Stromal cell of bone marrow (primary cell): Measurements from ENCODE around the gene MRC2.
A peak's percentile ranks its signal among the peaks of the same experiment; 100 is the strongest.

Experiments used
- DNase-seq: peaks from one replicate; pipeline ENCODE4 v3.0.0-alpha.2; 2012; ENCODE audit warnings: low read depth

MRC2 gene

DNA sequence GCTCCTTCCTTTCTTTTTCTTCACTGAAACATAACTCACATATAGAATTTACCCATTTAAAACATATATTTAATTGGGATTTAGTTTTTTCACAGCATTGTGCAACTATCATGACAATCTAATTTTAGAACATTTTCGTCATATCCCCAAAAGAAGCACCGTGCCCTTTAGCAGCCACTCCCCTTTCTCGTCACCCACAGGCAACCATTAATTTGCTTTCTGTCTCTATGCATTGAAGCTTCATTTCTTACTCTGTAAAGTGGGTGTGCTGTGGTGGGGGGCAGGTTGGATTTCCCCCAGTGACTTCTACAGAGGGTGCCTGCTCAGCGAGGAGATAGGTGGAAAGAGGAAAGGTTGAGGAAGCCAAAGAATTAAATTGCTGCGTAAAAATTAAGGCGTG lies 35.8 kb downstream of the MRC2 start:
- DNase-seq: no peak

DNA sequence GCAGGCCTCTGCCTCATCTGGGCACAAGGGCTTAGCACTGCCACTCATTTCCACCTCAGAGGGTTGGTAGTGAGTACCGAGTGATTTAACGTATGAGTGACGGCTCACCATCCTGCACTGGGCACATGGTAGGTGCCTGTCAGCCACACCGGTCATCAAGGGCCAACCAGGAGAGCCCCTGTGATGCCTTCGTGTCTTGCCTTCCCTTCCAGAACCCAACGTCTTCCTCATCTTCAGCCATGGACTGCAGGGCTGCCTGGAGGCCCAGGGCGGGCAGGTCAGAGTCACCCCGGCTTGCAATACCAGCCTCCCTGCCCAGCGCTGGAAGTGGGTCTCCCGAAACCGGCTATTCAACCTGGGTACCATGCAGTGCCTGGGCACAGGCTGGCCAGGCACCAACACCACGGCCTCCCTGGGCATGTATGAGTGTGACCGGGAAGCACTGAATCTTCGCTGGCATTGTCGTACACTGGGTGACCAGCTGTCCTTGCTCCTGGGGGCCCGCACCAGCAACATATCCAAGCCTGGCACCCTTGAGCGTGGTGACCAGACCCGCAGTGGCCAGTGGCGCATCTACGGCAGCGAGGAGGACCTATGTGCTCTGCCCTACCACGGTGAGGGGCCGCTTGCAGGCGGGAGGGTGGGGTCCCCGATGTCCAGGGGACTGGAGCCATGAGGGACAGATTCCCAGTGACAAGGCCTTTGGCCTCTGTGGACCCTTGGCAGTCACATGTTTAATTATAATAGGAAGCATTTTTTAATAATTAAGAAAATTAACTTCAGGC lies 37.1 kb downstream of the MRC2 start:
- DNase-seq: no peak

DNA sequence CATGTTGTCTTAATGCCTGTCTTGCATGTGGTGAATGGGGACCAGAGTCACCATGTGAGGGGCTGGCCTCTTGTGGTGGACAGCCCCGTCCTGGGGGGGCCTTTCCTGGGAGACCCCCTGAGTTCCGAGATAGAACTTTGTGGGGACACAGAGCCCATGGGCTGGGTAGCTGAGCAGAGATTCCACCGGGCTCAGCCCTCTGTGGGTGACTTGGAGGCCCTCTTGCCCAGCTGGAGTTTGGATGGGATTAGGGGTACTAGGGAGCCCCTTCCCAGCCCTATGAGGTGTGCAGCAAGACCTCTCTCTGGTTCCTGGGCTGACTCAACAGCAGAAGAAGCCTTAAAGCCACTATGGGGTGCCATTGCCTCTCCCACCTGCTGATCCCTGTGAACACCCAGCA lies 38.1 kb downstream of the MRC2 start:
- no peak for DNase-seq

DNA sequence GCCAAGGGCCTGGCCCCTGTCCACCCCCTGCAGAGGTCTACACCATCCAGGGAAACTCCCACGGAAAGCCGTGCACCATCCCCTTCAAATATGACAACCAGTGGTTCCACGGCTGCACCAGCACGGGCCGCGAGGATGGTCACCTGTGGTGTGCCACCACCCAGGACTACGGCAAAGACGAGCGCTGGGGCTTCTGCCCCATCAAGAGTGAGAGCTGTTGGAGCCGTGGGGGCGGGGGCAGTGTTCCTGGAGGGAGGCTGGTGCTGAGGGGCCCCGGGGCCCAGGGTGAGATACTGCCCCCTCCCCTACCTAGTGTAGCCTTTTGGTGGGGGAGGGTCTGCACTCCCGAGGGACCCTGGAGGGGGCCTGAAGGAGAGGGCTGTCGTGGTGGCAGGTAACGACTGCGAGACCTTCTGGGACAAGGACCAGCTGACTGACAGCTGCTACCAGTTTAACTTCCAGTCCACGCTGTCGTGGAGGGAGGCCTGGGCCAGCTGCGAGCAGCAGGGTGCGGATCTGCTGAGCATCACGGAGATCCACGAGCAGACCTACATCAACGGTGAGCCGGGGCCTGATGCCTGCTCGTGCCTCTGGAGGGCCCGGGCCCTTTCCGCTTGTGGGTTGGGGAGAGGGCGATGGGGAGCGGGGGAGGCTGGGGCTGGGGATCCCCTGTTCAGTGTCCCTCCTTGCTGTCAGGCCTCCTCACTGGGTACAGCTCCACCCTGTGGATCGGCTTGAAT lies 38.8 kb downstream of the MRC2 start:
- DNase-seq: no peak

DNA sequence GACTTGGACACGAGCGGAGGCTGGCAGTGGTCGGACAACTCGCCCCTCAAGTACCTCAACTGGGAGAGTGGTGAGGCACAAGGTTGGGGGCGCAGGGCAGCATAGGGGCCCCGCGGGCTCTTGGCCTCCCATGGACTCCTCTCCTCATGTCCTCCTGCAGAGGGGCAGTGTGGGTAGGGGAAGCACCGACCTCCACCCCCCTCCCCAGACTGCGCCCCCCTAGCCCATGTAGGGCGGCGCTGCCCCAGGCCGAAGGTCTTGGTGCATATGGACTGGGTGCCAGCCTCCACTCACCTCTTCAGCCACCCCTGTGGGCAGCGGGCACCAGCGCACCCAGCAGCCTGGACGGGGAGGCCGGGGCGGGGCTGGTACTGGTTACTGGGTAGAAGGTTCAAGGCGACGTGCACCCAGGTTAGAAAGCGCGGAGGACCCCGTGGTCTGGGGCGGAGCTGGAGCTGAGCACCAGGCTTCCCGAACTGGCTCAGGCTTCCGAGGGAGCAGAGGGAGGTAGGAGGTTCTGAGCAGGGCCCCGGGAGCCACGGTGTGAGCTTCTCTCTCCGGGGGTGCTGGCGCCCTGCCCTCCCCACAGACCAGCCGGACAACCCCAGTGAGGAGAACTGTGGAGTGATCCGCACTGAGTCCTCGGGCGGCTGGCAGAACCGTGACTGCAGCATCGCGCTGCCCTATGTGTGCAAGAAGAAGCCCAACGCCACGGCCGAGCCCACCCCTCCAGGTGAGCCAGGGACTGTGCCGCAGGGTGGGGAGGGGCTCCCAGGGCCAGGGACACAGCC lies 39.5 kb downstream of the MRC2 start:
- DNase-seq: no peak

DNA sequence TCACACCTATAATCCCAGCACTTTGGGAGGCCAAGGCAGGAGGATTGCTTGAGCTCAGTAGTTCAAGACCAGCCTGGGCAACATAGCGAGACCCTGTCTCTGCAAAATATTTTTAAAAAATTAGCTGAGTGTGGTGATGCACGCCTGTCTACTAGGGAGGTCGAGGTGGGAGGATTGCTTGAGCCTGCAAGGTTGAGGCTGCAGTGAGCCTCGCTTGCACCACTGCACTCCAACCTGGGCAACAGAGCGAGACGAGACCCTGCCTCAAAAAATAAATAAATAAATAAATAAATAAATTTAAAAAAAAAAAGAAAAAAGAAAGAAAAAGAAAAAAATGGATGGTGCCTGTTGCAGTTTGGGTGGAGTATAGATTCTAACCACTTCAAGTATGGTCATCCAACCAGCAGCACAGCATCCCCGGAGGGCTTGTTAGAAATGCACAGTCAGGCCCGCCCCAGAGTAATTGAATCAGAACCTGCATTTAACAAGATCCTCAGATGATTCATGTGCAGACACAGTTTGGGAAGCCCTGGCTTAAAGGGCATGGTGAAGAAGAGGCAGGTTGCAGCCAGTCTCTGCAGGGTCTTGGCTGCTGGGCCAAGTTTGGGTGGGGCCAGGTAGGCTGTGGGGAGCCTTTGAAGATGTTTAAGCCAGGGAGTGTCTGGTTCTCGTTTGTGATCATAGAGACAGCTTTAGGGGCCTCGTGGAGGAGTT lies 40.8 kb downstream of the MRC2 start:
- peak; percentile 81 for DNase-seq

DNA sequence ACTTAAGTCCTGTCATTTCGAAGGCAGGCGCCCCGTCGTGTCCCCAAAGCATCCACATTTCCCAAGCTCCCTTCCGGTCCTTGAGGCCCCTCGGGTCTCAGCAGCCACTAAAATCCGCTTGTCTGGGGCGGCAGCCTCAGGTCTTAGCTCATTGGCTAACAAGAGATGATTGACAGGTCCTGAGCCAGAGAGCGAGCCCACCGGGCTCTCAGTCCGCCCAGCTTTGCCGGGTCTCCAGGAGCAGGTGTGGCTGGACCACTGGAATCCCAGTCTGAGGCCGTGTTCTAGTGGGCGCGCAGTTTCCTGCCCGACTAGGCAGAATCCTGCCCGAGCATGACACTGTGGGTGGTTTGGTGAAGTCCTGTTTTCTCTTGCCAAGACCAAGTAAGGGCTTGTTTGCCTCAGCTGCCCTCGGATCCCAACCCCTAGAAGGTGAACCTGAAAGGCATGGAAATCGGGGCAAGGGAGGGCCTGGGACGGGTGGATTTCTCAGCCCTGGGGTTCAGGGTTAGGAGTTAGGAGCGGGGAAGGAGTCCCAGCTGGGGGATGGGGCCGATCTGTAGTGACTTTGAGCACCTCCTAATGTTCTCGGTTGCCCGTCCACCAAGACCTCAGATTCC lies 42.8 kb downstream of the MRC2 start:
- no peak for DNase-seq

DNA sequence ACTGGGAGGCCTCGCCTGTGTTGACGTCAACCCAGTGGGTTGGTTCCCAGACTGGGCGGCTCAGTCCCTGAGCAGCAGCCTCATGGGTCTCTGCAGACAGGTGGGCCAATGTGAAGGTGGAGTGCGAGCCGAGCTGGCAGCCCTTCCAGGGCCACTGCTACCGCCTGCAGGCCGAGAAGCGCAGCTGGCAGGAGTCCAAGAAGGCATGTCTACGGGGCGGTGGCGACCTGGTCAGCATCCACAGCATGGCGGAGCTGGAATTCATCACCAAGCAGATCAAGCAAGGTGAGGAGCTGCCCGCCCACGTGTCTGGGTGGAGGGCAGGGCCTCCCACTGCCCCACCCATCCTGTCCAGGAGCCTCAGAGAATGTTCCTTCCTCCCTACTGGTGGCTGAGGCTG lies 44.1 kb downstream of the MRC2 start:
- no peak for DNase-seq

DNA sequence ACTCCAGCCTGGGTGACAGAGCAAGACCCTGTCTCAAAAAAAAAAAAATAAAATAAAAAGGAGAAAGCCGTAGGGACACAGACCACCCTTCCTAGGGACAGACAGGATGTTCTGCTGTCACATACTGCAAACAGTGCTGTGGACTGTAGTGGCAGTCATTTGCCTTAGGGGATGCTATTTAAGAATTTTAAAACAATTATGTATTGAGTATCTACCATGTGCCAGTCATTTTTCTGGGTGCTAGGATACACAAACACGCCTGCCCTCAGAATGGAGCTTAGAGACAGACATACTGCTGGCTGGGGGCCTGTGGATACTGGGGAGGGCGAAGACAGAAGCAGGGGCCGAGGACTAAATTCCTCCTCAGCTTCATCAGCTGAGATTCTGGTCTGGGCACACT lies 45.5 kb downstream of the MRC2 start:
- no peak for DNase-seq

DNA sequence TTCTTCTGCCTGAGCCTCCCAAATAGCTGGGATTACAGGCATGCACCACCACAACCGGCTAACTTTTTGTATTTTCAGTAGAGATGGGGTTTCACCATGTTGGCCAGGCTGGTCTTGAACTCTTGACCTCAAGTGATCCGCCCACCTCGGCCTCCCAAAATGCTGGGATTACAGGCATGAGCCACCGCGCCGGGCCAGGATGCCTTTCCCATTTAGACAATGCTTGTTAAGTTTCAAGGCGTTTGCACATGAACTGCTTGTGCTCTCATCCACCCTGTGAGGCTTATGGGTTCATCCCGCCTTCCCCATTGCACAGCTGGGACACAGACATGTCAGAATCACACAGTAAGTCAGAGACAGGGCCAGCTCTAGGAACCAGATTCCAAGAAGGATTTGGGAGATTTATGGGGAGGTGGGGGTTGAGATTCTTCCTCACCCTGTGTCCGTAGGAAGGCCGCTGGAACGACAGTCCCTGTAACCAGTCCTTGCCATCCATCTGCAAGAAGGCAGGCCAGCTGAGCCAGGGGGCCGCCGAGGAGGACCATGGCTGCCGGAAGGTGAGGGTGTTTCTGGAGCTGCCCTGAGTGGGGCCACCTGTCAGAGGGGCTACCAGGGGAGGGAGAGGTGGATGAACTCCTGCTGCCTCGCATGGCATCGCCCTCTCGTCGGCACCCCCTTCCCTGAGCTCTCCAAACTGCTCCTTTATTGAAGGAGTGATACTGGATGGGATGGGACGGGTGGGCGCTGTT lies 46.3 kb downstream of the MRC2 start:
- no peak for DNase-seq

DNA sequence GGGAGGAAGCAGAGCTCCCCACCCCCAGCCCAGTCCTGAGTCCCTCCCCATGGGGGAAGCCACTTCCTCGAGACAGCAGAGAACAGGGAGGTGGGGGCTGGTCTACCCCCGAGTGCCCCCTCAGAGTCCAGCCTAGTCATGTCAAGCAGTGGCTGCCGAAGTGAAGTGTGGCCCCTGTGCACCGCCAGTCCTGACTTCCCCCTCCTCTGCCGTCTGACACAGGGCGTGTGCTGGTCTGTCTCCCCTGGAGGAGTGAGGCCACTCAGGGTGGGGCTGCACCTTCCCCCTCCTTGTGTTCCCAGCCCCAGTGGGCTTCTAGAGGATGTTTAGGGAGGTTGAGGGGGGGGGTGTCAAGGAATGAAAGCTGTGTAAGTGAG lies 46.9 kb downstream of the MRC2 start:
- no peak for DNase-seq

DNA sequence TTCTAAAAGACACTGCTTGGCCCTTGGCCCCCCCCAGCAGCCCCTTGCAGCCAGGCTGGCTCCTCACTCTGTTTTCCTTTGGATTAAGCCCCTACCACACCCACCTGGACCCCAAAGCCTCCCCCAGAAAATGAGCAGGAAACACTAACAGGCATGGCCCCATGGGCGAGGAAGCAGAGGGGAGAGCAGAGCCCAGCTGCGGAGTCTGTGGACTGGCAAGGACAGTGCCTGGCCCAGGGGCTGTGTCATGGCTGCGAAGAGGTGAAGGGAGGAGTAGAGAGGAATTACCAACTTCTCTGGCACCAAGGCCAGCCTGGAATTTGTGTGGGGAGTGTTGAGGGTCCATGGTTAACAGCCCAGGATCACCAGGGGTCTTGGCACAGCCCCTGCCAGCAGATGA lies 47.4 kb downstream of the MRC2 start:
- no peak for DNase-seq

DNA sequence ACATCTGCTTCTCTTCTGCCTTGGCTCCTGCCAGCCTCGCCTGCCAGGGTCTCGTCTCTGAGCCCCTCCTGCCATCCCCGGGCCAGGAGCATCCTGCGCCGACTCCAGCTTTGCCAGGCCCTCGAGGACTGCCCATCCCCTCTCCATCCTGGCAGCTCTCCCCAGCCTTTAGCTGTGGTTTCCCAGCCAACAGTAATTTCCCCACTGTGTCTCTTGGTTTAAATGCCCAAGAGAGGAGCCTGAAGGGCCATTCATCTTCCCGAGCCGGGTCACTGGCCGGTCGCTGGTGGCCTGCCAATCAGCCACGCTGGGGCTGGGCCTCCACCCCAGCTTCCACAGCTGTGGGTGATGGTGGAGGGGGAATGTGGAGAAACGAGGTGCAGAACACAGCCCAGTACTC lies 47.8 kb downstream of the MRC2 start:
- no peak for DNase-seq

DNA sequence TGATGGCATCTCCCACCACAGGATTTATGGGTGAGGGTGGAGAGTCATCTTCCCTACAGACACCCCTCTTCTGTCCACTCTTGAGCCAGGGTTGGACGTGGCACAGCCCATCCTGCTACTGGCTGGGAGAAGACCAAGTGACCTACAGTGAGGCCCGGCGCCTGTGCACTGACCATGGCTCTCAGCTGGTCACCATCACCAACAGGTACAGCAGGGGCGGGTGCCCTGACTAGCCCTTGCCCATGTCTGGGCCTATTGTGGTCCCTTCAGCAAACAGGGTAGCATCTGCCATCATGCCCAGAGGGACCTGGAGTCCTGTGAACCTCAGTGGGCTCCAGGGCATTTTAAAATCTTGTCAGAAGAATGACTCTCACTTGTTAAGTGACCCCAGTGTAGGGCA lies 48.2 kb downstream of the MRC2 start:
- DNase-seq: no peak

DNA sequence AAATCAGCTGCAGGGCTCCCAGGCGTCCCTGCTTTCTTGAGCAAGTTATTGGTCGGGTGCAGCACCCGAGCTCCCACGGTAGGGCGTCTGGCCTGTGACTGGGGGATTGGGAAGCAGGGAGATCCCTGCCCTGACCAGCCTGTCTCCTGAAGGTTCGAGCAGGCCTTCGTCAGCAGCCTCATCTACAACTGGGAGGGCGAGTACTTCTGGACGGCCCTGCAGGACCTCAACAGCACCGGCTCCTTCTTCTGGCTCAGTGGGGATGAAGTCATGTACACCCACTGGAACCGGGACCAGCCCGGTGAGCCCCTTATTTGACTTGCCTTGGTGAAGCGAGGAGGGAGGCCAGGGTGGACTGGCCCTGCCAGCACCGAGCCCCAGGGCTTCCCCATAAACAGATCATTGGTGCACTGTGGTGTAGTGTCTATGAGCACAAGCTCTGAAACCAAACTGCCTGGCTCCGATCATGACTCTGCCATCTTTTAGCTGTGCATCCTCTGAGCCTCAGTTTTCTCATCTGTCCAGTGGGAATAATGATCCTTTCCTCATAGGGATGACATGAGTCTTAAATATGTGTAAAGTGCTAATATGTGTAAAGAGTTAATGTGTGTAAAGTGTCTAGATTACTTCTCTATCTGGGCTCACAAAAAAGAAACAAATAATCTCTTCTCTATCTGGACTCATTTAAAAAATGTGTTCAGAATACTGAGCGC lies 48.9 kb downstream of the MRC2 start:
- DNase-seq: no peak

DNA sequence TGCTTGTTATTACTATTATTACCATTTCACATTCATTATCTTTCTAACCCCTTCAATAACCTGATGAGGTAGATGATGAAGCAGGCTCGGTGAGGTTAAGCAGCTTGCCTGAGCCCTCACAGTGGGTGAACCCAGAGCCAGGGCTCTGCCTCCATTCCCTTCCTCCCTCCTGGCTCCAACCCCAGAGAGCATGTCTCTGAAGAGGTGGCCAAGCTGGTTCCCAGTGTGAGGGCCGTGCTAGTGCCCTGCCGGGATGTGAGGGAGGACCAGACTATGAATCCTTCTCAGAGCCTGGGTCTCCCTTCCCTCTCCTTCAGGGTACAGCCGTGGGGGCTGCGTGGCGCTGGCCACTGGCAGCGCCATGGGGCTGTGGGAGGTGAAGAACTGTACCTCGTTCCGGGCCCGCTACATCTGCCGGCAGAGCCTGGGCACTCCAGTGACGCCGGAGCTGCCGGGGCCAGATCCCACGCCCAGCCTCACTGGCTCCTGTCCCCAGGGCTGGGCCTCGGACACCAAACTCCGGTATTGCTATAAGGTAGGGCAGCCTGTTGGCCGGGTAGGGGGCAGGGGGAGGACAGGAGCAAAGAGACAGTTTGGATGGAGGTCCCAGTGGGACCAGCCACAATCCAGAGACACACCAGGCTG lies 49.6 kb downstream of the MRC2 start:
- no peak for DNase-seq

DNA sequence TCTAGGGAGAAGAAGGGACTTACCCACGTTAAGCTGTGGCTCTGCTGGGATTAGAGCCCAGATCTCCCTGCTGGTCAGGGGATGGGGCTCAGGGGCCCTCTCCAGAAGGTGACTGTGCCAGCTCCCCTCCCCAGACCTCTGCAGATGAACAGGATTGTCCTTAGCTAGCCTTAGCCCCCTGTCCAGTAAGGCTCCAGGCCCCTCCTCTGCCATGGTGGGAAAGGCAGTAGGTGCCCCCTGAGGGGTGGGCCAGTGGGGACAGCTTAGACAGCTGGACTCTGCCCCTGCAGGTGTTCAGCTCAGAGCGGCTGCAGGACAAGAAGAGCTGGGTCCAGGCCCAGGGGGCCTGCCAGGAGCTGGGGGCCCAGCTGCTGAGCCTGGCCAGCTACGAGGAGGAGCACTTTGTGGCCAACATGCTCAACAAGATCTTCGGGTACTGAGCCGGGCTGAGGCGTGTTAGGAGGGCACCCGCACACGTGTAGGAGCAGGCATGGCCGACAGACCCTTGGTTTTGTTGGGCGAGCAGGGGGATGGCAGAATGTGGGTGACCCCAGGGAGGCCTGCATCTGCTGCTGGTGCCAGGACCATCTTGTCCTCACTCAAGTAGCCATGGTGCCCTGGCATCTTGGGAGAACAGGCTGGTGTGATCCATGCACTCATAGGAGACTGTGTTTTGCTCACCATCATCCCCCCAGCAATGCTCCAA lies 50.9 kb downstream of the MRC2 start:
- no peak for DNase-seq

DNA sequence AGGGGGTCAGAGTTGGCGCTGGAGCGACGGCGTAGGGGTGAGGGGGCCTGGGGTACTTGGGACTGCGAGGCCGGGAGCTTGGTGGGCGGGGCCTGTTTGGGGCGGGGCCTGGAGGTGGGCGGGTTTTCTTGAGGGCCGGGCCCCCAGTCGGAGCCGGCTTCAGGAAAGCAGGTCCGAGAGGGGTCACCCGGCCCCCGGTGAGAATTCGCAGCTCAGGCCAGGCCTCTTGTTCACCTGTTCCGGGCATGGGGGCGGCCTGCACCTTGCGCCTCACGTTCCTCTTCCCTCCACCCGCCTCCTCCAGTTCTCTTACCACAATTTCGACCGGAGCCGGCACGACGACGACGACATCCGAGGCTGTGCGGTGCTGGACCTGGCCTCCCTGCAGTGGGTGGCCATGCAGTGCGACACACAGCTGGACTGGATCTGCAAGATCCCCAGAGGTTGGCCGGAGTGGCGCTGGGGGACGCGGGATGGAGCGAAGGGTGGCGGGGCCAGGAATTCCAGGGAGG lies 52.5 kb downstream of the MRC2 start:
- DNase-seq: no peak

DNA sequence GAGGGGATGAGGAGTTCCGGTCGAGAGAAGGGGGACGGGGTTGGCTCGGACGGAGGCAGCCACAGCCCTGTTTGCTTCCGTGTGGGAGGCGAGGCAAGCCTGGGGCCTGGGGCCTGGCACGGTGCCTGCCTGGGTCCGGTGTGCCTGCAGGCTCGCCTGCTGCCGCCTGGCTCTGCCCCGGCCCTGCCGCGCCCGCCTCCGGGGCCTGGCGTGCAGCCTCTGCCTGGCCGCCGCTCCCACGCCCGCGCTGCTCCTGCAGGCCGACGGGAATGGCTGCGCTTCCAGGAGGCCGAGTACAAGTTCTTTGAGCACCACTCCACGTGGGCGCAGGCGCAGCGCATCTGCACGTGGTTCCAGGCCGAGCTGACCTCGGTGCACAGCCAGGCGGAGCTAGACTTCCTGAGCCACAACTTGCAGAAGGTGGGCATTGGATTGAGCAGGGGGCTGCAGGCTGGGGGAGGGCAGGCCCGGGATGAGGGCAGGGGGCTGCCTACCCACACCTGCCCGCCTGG lies 53.1 kb downstream of the MRC2 start:
- DNase-seq: no peak
